Thyroid gland (tissue), 4 donors: ENCODE measurements around the gene LRP1. TPM values are rescaled to one million over a fixed set of nuclear protein-coding genes. Genes with fewer than 3 reads are reported as not detected.

Source experiments
- DNase-seq, 2 donors: peaks; one replicate each; pipeline ENCODE4 v3.0.0-alpha.2; 2019
- H3K27ac ChIP-seq, 3 donors: fragments of 200-600 bp; sonication (generic); 1 replicate in 2 of 3; 2 replicates in 1 of 3; pipeline ENCODE4 v1.5.1; 2016 to 2019; ENCODE audit warnings: mild to moderate bottlenecking in 1 of 3, moderate library complexity in 1 of 3
- H3K27me3 ChIP-seq: fragments of 200-600 bp; sonication (generic); one replicate; pipeline ENCODE4 v1.5.1; 2019
- H3K36me3 ChIP-seq, 2 donors: fragments of 200-600 bp; sonication (generic); one replicate each; pipeline ENCODE4 v1.5.1; 2016 to 2019
- H3K4me1 ChIP-seq, 2 donors: fragments of 200-600 bp; sonication (generic); one replicate each; pipeline ENCODE4 v1.5.1; 2017 to 2019
- H3K4me3 ChIP-seq, 3 donors: fragments of 200-600 bp; sonication (generic); replicated peaks in 1 of 3; 1 replicate in 2 of 3; 2 replicates in 1 of 3; pipeline ENCODE4 v1.5.1; 2016; ENCODE audit warnings: mild to moderate bottlenecking in 1 of 3
- H3K9me3 ChIP-seq: fragments of 200-600 bp; sonication (generic); one replicate; pipeline ENCODE4 v1.5.1; 2017
- CTCF ChIP-seq, 6 experiments: fragments of 200-600 bp in 3 of 6; fragments of 450-650 bp in 3 of 6; sonication (generic) in 3 of 6; IDR thresholded peaks; one replicate each; pipeline ENCODE4 v1.5.1; 2016 to 2019; ENCODE audit warnings: antibody characterized with exemption in 6 of 6, mild to moderate bottlenecking in 2 of 6, inconsistent platforms in 1 of 6, moderate library complexity in 1 of 6
- POLR2A ChIP-seq, 2 donors: fragments of 450-650 bp; IDR thresholded peaks; one replicate each; pipeline ENCODE4 v1.6.1; 2017; ENCODE audit warnings: antibody characterized with exemption in 2 of 2, mild to moderate bottlenecking in 2 of 2, moderate library complexity in 1 of 2
- WGBS, 2 donors: methylation state at CpG; one replicate each; pipeline ENCODE4 v1.1.5; 2017; 5-methylcytosine and 5-hydroxymethylcytosine counted together
- intact Hi-C: fragments of 100-400 bp; cut with DNase I; formaldehyde crosslinking; loops from one replicate; pipeline ENCODE4 v1.15.1; 2023
- total RNA-seq, 4 donors: library from RNA; depleted of rRNA; stranded (reverse); fragments of >200 nt; gene quantifications; one replicate each; pipeline ENCODE4 v1.2.3, GENCODE V29; 2016

The LRP1 gene
- total RNA-seq, 4 donors from 2014 or later: 98.5 to 161 (median 118) TPM

- no peaks in the 10 kb centered on the region for H3K36me3 ChIP-seq
- peak; percentile 18 to 39 for DNase-seq
- 0 to 3% methylated on average over 8 to 51 of the region's 102 CpGs for WGBS, 2 donors
- TF ChIP-seq CTCF (IDR thresholded peaks at IDR 0.05) (no peak), POLR2A (IDR thresholded peaks at IDR 0.05) (no peak)
- intact Hi-C loops: no loop called here
- no peak within 1 kb of the TSS for H3K27ac ChIP-seq
- H3K9me3 ChIP-seq: no peaks in the 10 kb centered on the region
- peaks cover 14% of the 10 kb centered on the region for H3K27me3 ChIP-seq
- peak within 1 kb of the TSS in 1 of 3 donors; percentile 36 for H3K4me3 ChIP-seq
- peaks cover 8 to 30% of the 10 kb centered on the region in 2 donors for H3K4me1 ChIP-seq
These were observed 88.0 kb downstream of the LRP1 start, which contains the start of gene NXPH4 for GRCh38 chr12:57216014-57216911. TSS of gene NXPH4 (plus strand) at chr12:57216794. CDS start at chr12:57216970, 176 bp downstream.

- no peak for TF ChIP-seq POLR2A (IDR thresholded peaks at IDR 0.05)
- TF ChIP-seq CTCF (IDR thresholded peaks at IDR 0.05): no peak
- DNase-seq: peak in 1 of 2 donors; percentile 14
- H3K27me3 ChIP-seq: peaks cover 21% of the 10 kb centered on the region
- intact Hi-C loops: no loop called here
- H3K4me1 ChIP-seq: peaks cover 8 to 30% of the 10 kb centered on the region in 2 donors
- H3K36me3 ChIP-seq: no peaks in the 10 kb centered on the region
- WGBS, 2 donors: 2 to 5% methylated on average over 17 to 23 of the region's 63 CpGs
- peak overlapping the region in 1 of 3 donors; percentile 36 for H3K4me3 ChIP-seq
- no peaks in the 10 kb centered on the region for H3K9me3 ChIP-seq
- no peak overlapping the region for H3K27ac ChIP-seq
These were observed 88.9 kb downstream of the LRP1 start for GRCh38 chr12:57216921-57217879.

GRCh38 chr12:57218030-57218853, 90.0 kb downstream of the LRP1 start:
- H3K4me3 ChIP-seq: no peak overlapping the region
- DNase-seq: no peak
- no peak for TF ChIP-seq CTCF (IDR thresholded peaks at IDR 0.05)
- intact Hi-C loops: no loop called here
- H3K27ac ChIP-seq: no peak overlapping the region
- WGBS, 2 donors: 76 to 79% methylated on average over 5 of the region's 5 CpGs
- peaks cover 25% of the 10 kb centered on the region for H3K27me3 ChIP-seq
- peaks cover 8 to 30% of the 10 kb centered on the region in 2 donors for H3K4me1 ChIP-seq
- H3K36me3 ChIP-seq: no peaks in the 10 kb centered on the region
- no peaks in the 10 kb centered on the region for H3K9me3 ChIP-seq

GRCh38 chr12:57219205-57219992, 91.1 kb downstream of the LRP1 start:
- no peak for DNase-seq
- WGBS, 2 donors: 53 to 56% methylated on average over 14 of the region's 14 CpGs
- intact Hi-C loops: no loop called here
- Histone ChIP-seq H3K9me3 (no peaks in the 10 kb centered on the region), H3K4me3 (no peak overlapping the region), H3K27me3 (peaks cover 32% of the 10 kb centered on the region), H3K4me1 (peaks cover 8 to 24% of the 10 kb centered on the region in 2 donors), H3K27ac (no peak overlapping the region), H3K36me3 (no peaks in the 10 kb centered on the region)
- TF ChIP-seq CTCF (IDR thresholded peaks at IDR 0.05): no peak
- TF ChIP-seq POLR2A (IDR thresholded peaks at IDR 0.05): no peak
